Mesenchymal stem cell (in vitro differentiated cells and primary cell): ENCODE measurements around the gene PMEPA1.

Source experiments
- DNase-seq: peaks from one replicate; pipeline ENCODE4 v3.0.0-alpha.2; 2013
- H2AFZ ChIP-seq: one replicate; pipeline ENCODE4 v1.6.1; 2013; ENCODE audit warnings: low read depth, mild to moderate bottlenecking, control low read depth, inconsistent platforms, low read length, moderate library complexity
- H2AK5ac ChIP-seq: 2 replicates; pipeline ENCODE4 v1.6.1; 2013; ENCODE audit warnings: low read length, moderate library complexity, mild to moderate bottlenecking, inconsistent platforms; ENCODE audit not compliant: severe bottlenecking
- H2BK120ac ChIP-seq: one replicate; pipeline ENCODE4 v1.6.1; 2013; ENCODE audit warnings: low read depth, mild to moderate bottlenecking, inconsistent platforms, low read length, moderate library complexity
- H2BK12ac ChIP-seq, 2 experiments: one replicate each; pipeline ENCODE4 v1.6.1; 2013; ENCODE audit warnings: inconsistent platforms in 2 of 2, low read length in 2 of 2, mild to moderate bottlenecking in 2 of 2, moderate library complexity in 2 of 2, control low read depth in 1 of 2
- H2BK15ac ChIP-seq: one replicate; pipeline ENCODE4 v1.6.1; 2013; ENCODE audit warnings: mild to moderate bottlenecking, low read depth, inconsistent platforms; ENCODE audit not compliant: poor library complexity, severe bottlenecking
- H2BK5ac ChIP-seq: 2 replicates; pipeline ENCODE4 v1.6.1; 2013; ENCODE audit warnings: low read depth, mild to moderate bottlenecking, low read length, control low read depth, inconsistent platforms; ENCODE audit not compliant: poor library complexity, severe bottlenecking
- H3K14ac ChIP-seq, 2 experiments: one replicate each; pipeline ENCODE4 v1.6.1; 2013; ENCODE audit warnings: inconsistent platforms in 2 of 2, low read length in 2 of 2, control low read depth in 1 of 2, mild to moderate bottlenecking in 1 of 2, moderate library complexity in 1 of 2
- H3K18ac ChIP-seq, 2 experiments: one replicate each; pipeline ENCODE4 v1.6.1; 2013; ENCODE audit warnings: inconsistent platforms in 2 of 2, low read length in 2 of 2, control low read depth in 1 of 2, low read depth in 1 of 2, mild to moderate bottlenecking in 1 of 2
- H3K23ac ChIP-seq, 2 experiments: one replicate each; pipeline ENCODE4 v1.6.1; 2013; ENCODE audit warnings: inconsistent platforms in 2 of 2, low read length in 2 of 2, mild to moderate bottlenecking in 2 of 2, moderate library complexity in 2 of 2, control low read depth in 1 of 2
- H3K27ac ChIP-seq: 2 replicates; pipeline ENCODE4 v1.5.1; 2013; ENCODE audit warnings: mild to moderate bottlenecking, moderate library complexity, low read length, control low read depth, inconsistent platforms; ENCODE audit not compliant: poor library complexity, severe bottlenecking
- H3K27me3 ChIP-seq, 2 experiments: 2 replicates each; pipeline versions ENCODE4 v1.6.1 to v1.7.0; 2013; ENCODE audit warnings: low read length in 2 of 2, mild to moderate bottlenecking in 2 of 2, moderate library complexity in 2 of 2, control low read depth in 1 of 2, inconsistent platforms in 1 of 2; ENCODE audit not compliant: control insufficient read depth in 1 of 2, insufficient read depth in 1 of 2
- H3K36me3 ChIP-seq, 2 experiments: 2 replicates each; pipeline versions ENCODE4 v1.6.1 to v1.7.0; 2013; ENCODE audit warnings: low read length in 2 of 2, control low read depth in 1 of 2, inconsistent platforms in 1 of 2, low read depth in 1 of 2, mild to moderate bottlenecking in 1 of 2; ENCODE audit not compliant: insufficient read depth in 2 of 2, control insufficient read depth in 1 of 2
- H3K4ac ChIP-seq, 2 experiments: one replicate each; pipeline ENCODE4 v1.6.1; 2013; ENCODE audit warnings: inconsistent platforms in 2 of 2, low read length in 2 of 2, mild to moderate bottlenecking in 2 of 2, moderate library complexity in 2 of 2, control low read depth in 1 of 2, low read depth in 1 of 2
- H3K4me1 ChIP-seq: 2 replicates; pipeline ENCODE4 v1.6.1; 2013; ENCODE audit warnings: low read depth, low read length, control low read depth; ENCODE audit not compliant: control insufficient read depth, insufficient read depth
- H3K4me2 ChIP-seq: 2 replicates; pipeline ENCODE4 v1.6.1; 2013; ENCODE audit warnings: low read length, mild to moderate bottlenecking, inconsistent platforms; ENCODE audit not compliant: poor library complexity, severe bottlenecking
- H3K4me3 ChIP-seq, 2 experiments: 2 replicates each; pipeline versions ENCODE4 v1.5.1 to v1.7.0; 2013; ENCODE audit warnings: low read length in 2 of 2, mild to moderate bottlenecking in 2 of 2, control low read depth in 1 of 2, low read depth in 1 of 2; ENCODE audit not compliant: insufficient read depth in 1 of 2
- H3K79me1 ChIP-seq: replicated peaks from 2 replicates; pipeline ENCODE4 v1.6.1; 2013; ENCODE audit warnings: mild to moderate bottlenecking, control low read depth, low read length, inconsistent platforms; ENCODE audit not compliant: poor library complexity, severe bottlenecking
- H3K9ac ChIP-seq: 2 replicates; pipeline ENCODE4 v1.7.0; 2013; ENCODE audit warnings: mild to moderate bottlenecking, low read length, moderate library complexity
- H3K9me3 ChIP-seq: 2 replicates; pipeline ENCODE4 v1.7.0; 2013; ENCODE audit warnings: mild to moderate bottlenecking, low read length; ENCODE audit not compliant: control insufficient read depth
- H4K8ac ChIP-seq: one replicate; pipeline ENCODE4 v1.6.1; 2013; ENCODE audit warnings: inconsistent platforms, mild to moderate bottlenecking, low read length, moderate library complexity
- H4K91ac ChIP-seq: one replicate; pipeline ENCODE4 v1.6.1; 2013; ENCODE audit warnings: mild to moderate bottlenecking, low read length, inconsistent platforms
- WGBS: methylation state at CpG from one replicate; pipeline ENCODE4 v1.1.7; 2013; ENCODE audit warnings: mixed read lengths; 5-methylcytosine and 5-hydroxymethylcytosine counted together

PMEPA1 gene

GRCh38 chr20:57600320-57601210 is 109.2 kb downstream of the PMEPA1 start:
- H3K27ac ChIP-seq = no peak overlapping the region
- H3K4me2 ChIP-seq = no peak overlapping the region
- peaks cover 4% of the 10 kb centered on the region for H3K4me1 ChIP-seq
- no peak overlapping the region for H2BK15ac ChIP-seq
- H2BK5ac ChIP-seq = no peak overlapping the region
- no peak overlapping the region for H3K9ac ChIP-seq
- no peak overlapping the region for H4K91ac ChIP-seq
- no peaks in the 10 kb centered on the region for H3K9me3 ChIP-seq
- H3K36me3 ChIP-seq = no peaks in the 10 kb centered on the region
- H3K18ac ChIP-seq = no peak overlapping the region
- H3K79me1 ChIP-seq = no peaks in the 10 kb centered on the region
- no peak overlapping the region for H4K8ac ChIP-seq
- no peak overlapping the region for H2AFZ ChIP-seq
- H3K27me3 ChIP-seq = peaks cover 35 to 37% of the 10 kb centered on the region in 2 experiments
- H3K14ac ChIP-seq = no peak overlapping the region
- no peak overlapping the region for H2BK120ac ChIP-seq
- no peak for DNase-seq
- H3K4ac ChIP-seq = no peak overlapping the region
- no peak overlapping the region for H3K4me3 ChIP-seq
- H2BK12ac ChIP-seq = no peak overlapping the region
- H3K23ac ChIP-seq = no peak overlapping the region
- 85% methylated on average over 10 of the region's 13 CpGs for WGBS
- H2AK5ac ChIP-seq = no peak overlapping the region

GRCh38 chr20:57598491-57598890 is 111.3 kb downstream of the PMEPA1 start:
- Histone ChIP-seq H3K4me2 (no peak overlapping the region), H3K18ac (no peak overlapping the region), H2BK15ac (no peak overlapping the region), H3K36me3 (no peaks in the 10 kb centered on the region), H2AFZ (no peak overlapping the region), H4K91ac (no peak overlapping the region), H3K9ac (no peak overlapping the region), H3K23ac (no peak overlapping the region), H3K79me1 (no peaks in the 10 kb centered on the region), H3K27ac (no peak overlapping the region), H4K8ac (no peak overlapping the region), H3K9me3 (no peaks in the 10 kb centered on the region), H3K14ac (no peak overlapping the region), H3K27me3 (peaks cover 37 to 40% of the 10 kb centered on the region in 2 experiments), H3K4me1 (peaks cover 4% of the 10 kb centered on the region), H2BK120ac (no peak overlapping the region), H3K4ac (no peak overlapping the region), H2BK12ac (no peak overlapping the region), H2BK5ac (no peak overlapping the region), H3K4me3 (no peak overlapping the region), H2AK5ac (no peak overlapping the region)
- DNase-seq = no peak
- WGBS = 79% methylated on average over 5 of the region's 5 CpGs
